ENCODE results near the gene GLT8D2.

DNA sequence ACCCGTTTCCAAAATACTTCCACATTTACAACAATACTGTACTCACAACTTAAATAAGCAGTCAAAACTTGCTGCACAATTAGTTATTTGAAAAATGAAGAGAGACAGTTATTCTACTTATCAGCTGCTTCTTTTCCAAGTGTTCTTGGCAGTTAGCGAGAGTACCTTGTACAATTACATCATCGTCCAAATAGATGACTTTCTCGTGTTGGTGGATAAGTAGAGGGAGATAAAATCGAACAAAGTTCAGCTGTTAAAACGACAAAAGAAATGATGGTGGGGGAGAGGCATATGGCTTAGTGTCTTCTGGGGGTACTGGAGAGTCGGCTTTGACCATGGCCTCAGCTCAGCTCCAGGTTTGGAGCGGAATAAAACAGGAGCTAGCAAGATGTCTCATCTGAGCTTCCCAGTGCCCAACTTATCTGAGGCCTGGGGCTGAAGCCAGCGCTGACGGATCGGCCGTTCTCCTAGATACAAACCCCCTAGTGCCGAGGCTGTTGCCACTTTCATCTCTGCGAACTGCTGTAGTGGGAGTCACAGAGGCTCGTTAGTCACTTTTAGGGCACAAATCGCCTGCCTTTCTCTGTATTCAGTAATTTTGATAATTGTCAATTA is 52.6 kb downstream of the GLT8D2 start:
- TF ChIP-seq POLR2A (IDR thresholded peaks at IDR 0.05; ENCODE audit: low read depth, low read length) (no peak), POLR2AphosphoS5 (IDR thresholded peaks at IDR 0.05; ENCODE audit: low read depth, low read length) (no peak), TAF1 (IDR thresholded peaks at IDR 0.05; ENCODE audit: borderline replicate concordance, low read depth, low read length) (no peak)
